Measurements from ENCODE around the gene DQX1.
"Not testable (repeated sequence)": the region's sequence is repeated elsewhere in the genome, so short reads cannot be mapped to it uniquely, and the experiment has no call there.

The DQX1 gene, protein sequence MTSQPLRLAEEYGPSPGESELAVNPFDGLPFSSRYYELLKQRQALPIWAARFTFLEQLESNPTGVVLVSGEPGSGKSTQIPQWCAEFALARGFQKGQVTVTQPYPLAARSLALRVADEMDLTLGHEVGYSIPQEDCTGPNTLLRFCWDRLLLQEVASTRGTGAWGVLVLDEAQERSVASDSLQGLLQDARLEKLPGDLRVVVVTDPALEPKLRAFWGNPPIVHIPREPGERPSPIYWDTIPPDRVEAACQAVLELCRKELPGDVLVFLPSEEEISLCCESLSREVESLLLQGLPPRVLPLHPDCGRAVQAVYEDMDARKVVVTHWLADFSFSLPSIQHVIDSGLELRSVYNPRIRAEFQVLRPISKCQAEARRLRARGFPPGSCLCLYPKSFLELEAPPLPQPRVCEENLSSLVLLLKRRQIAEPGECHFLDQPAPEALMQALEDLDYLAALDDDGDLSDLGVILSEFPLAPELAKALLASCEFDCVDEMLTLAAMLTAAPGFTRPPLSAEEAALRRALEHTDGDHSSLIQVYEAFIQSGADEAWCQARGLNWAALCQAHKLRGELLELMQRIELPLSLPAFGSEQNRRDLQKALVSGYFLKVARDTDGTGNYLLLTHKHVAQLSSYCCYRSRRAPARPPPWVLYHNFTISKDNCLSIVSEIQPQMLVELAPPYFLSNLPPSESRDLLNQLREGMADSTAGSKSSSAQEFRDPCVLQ

DNA sequence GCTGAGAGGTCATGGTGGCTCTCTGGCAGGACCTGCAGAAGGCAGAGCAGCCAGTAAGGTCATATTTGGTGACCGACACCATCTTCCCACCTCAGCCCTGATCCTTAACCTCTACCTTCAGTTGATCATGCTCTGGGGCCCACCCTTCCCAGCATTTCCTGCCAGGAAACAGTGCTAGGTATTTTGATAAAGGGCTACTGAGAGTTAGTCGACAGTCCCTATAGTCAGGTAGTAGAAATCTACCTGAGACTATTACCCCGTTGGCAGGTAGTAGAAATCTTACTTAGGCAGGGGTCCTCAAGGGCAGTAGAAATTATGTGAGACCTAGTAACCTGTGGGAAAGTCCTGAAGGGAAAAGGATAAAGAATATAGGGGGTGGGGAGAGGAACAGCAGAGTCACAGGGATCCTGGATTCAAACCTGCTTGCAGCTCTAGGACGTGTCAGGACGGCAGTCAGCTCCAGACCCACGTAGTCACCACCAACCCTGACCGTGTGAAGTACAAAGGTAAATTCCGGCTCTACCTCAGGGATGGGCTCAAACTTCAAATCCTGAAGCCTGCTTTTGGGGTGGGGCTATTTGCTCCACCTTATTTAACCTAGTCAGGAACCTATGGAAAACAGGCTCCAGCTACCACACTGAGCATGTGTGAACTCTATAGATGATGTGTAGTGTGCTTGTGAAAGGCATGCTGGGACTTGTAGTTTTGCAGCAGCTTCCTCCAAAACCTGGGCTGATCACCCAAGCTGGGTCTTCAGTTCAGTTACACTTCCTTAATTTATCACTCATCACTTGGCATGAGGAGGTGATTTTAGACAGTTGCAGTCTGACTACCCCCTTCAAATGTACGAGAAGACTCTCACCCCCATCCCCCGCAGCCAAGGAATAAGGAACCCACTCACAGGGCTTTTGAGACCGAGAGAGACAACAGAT, at the start of gene DQX1:
TSS of gene DQX1 (minus strand) at position 515 of the 932 bp plus-strand sequence. CDS start at position 13, 502 bp downstream.
- DNase-seq = no peak

DNA sequence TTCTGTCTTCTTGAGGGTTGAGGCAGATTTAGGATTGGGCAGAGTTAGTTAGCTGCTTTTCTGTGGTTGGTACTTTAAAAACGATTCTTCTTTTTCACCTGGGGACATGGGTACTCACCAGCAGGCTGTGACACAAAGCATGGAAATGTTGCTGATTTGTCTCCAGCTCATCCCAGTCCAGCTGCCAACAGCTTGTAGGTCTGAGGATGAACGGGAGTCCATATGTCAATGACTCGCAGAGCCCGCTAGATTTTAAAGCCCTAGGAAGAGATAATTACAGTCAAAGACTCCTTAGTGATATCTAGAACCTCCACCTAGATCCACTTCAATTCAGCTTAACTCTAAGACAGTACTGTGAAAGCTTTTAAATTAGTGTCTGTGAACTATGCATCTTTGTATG, 49.3 kb upstream of the DQX1 start:
- DNase-seq = no peak

GRCh38 chr2:74573747-74574562, 47.9 kb upstream of the DQX1 start:
- DNase-seq = no peak

GRCh38 chr2:74572178-74572925, 46.3 kb upstream of the DQX1 start:
- DNase-seq = no peak

GRCh38 chr2:74571058-74571457, 45.0 kb upstream of the DQX1 start:
- no peak for DNase-seq

DNA sequence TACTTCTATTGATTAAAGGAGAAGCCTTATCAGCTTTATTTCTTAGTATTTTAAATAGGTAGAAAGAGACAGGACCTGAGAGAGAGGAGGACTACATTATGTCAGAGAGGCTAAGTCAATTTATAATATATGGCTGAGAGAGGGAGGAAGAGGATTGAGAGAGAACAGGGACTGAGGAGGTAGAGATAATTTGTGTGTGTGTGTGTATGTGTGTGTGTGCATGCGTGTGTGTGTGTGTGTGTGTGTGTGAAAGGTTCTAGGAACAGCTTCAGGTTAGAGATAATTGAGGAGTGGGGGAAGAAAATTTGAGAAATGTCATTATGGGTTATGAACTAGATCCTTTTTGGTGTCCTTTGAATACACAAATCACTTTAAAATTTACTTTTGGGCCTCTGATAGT, 43.7 kb upstream of the DQX1 start:
- no peak for DNase-seq

- no peak for DNase-seq
These were observed 41.9 kb upstream of the DQX1 start for GRCh38 chr2:74567881-74568280.

- DNase-seq = no peak
These were observed 40.7 kb upstream of the DQX1 start for GRCh38 chr2:74566754-74567085.

- no peak for DNase-seq
These were observed 40.2 kb upstream of the DQX1 start for GRCh38 chr2:74566076-74566753.

- no peak for DNase-seq
These were observed 38.2 kb upstream of the DQX1 start for GRCh38 chr2:74564222-74564621.

- no peak for DNase-seq
These were observed 36.2 kb upstream of the DQX1 start for GRCh38 chr2:74562126-74562775.

DNA sequence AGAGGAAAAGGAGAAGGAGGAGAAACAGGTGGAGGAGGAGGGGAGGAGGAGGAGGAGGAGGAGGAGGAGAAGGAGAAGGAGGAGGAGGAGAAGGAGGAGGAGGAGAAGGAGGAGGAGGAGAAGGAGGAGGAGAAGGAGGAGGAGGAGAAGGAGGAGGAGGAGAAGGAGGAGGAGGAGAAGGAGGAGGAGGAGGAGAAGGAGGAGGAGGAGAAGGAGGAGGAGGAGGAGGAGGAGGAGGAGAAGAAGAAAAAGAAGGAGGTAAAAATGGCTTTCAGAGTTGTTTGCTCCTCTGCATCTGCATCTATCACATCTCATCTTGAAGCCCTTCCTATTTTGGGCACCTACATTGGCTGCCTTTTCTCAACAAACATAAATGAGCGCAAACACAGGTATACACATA, 35.0 kb upstream of the DQX1 start:
- not testable (repeated sequence) for DNase-seq

GRCh38 chr2:74560591-74560990, 34.6 kb upstream of the DQX1 start:
- no peak for DNase-seq

DNA sequence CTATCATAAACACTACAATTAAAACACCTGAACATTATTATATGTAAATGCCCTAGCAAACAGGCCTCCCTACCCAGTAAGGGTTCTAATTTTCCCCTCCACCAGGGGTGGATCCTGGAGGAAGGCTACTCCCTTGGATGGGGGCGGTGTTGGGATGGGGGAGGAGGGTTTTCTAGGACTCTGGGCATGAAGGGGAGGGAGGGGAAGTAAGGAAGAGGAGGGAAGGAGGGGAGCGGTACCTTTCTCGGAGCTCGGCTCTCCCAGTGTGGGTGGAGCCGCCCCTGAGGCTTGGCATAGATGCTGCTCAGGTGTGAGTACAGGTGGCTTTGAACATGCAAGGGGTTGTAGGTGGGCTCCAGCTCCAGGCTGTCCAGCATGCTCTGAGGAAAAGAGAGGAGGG, 33.9 kb upstream of the DQX1 start:
- no peak for DNase-seq

- no peak for DNase-seq
These were observed 32.5 kb upstream of the DQX1 start for GRCh38 chr2:74558284-74559230.

- DNase-seq = no peak
These were observed 30.9 kb upstream of the DQX1 start for GRCh38 chr2:74556831-74557370.

DNA sequence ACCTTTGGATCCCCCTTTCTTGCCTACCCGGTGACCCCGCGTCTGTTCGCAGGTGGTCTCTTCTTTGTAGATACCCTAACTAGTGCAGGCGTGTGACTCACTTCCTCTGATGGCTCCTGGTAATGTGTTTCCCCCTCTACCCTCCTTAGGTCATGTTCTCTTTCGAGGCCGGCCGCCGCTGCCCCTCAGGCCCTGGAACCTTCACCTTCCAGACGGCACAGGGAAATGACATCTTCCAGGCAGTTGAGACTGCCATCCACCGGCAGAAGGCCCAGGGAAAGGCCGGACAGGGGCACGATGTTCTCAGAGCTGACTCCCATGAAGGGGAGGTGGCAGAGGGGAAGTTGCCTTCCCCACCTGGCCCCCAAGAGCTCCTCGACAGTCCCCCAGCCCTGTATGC, 30.1 kb upstream of the DQX1 start:
- DNase-seq = no peak

DNA sequence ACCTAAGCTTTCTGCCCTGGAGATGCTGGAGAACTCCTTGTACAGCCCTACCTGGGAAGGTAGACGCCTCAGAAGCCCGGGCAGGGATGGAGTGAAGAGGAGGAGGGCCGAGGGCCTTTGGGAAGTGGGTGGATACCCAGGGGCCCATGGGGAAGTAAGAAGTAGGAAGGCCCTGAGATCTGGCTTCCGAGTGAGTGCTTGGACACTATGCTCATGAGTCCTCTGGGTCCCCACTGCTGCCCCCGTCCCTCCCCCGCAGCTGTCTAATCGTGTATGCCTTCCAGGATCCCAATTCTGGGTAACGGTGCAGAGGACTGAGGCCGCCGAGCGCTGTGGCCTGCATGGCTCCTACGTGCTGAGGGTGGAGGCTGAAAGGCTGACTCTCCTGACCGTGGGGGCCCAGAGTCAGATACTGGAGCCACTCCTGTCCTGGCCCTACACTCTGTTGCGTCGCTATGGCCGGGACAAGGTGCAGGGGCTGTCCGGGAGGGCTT, 29.6 kb upstream of the DQX1 start:
- no peak for DNase-seq
